ENCODE measurements around the gene GGT5.
"Not testable (repeated sequence)": the region's sequence is repeated elsewhere in the genome, so short reads cannot be mapped to it uniquely, and the experiment has no call there.

GGT5 gene

DNA sequence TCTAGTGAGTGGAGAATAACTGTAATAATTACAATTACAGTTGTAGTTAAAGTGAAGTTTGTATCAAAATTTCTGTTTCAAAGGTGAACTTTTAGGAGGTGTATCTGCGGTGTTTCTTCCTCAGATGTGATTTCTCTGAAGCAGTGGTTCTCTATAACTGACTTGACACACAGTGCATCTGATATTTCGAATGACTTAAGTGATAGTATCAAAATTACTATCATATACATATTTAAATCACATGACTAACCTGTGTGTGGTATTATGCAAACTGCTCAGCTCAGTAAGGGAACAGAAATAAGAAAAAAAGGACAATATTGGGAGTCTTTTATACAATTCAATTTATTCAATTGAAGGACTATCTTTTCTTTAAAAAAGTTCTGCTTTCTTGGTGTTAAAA lies 28.1 kb upstream of the GGT5 start:
- in situ Hi-C loops (cut with MboI; ENCODE audit: low sequenced_read_pairs); DNase-seq (ENCODE audit: low spot score in 2 of 2); H3K4me3 ChIP-seq; H3K27me3 ChIP-seq (ENCODE audit: low read depth); H3K36me3 ChIP-seq (replicated peaks); H3K9me3 ChIP-seq: not testable (repeated sequence)
- peaks cover 27% of the 10 kb centered on the region for H3K4me1 ChIP-seq

DNA sequence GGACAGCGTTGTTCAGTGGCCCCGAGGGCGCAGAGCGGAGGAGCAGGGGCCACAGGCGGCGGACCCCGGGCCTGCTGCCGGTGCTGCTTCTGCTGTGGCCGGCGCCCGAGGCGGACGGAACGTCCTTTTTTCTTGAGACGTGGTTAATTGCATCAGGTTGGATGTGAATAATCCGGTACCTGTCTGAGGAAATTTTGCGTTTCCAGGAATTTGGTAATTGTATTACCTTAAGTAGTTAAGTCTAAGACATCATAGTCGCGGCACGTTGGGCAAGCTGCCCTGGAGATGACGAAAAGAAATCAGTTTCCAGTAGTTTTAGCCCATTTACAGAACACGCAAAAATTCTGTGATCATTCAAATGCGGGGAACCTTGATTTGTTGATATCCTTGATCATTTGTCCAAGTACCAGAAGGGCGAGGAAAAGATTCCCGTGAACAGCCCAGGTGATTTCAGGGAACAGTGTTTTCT lies 26.5 kb upstream of the GGT5 start:
- H3K27me3 ChIP-seq (ENCODE audit: low read depth): no peaks in the 10 kb centered on the region
- no peaks in the 10 kb centered on the region for H3K9me3 ChIP-seq
- H3K4me1 ChIP-seq: peaks cover 21% of the 10 kb centered on the region
- peak overlapping the region; percentile 95 for H3K4me3 ChIP-seq
- DNase-seq (ENCODE audit: low spot score in 2 of 2): no peak
- in situ Hi-C loops (cut with MboI; ENCODE audit: low sequenced_read_pairs): no loop called here
- H3K36me3 ChIP-seq (replicated peaks): no peaks in the 10 kb centered on the region; the same call in 1 of the 2 replicates

DNA sequence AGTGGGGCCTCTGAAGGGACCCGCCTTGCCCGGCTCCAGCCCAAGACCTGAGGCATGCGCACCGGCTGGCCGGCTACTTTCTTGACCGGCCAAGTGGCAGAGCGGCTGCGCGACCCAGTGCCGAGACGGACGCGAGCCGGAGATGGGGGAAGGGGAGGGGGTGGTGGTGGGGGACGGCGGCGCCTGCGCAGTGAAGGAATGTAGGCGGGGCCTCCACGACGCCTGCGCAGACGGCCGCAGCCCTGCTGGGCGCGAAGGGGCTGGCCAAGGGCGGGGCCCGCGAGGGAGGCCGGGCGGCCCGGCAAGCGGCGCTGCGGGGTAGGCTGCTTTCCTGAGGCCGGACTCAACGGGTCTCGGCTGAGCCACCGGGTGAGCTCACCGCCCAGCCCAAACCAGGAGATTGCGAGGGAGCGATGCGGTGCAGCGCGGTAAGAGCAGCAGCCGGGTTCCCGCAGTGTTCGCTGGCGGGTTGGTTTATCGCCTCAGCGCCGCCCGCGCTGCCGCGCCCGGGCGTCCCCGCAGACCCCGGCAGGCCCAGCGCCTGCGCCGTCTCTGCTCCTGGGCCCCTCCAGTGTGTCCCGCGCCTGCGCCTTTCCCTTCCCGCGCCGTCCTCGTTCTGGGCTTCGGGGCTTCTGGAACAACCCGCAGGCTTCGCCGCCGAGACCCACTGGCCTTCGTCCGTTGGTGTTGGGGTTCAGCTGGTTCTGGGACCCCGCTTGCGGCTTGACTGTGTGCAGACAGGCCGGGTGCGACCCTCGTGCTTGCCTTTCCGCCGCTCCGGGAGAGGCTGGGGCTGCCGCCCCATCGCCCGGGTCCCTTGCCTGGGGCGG lies 25.9 kb upstream of the GGT5 start, which contains the start of gene SPECC1L:
SPECC1L (plus strand) TSS at position 276 of the 830 bp plus-strand sequence. CDS start 31,401 bp downstream, outside the sequence.
- peak; percentile 87 to 93 for DNase-seq (ENCODE audit: low spot score in 2 of 2)
- Histone ChIP-seq H3K36me3 (replicated peaks) (no peaks in the 10 kb centered on the region; the same call in 1 of the 2 replicates), H3K4me3 (peak within 1 kb of the TSS; percentile 95), H3K9me3 (no peaks in the 10 kb centered on the region), H3K27me3 (ENCODE audit: low read depth) (no peaks in the 10 kb centered on the region), H3K4me1 (peaks cover 21% of the 10 kb centered on the region)
- in situ Hi-C loops (cut with MboI; ENCODE audit: low sequenced_read_pairs): no loop called here

DNA sequence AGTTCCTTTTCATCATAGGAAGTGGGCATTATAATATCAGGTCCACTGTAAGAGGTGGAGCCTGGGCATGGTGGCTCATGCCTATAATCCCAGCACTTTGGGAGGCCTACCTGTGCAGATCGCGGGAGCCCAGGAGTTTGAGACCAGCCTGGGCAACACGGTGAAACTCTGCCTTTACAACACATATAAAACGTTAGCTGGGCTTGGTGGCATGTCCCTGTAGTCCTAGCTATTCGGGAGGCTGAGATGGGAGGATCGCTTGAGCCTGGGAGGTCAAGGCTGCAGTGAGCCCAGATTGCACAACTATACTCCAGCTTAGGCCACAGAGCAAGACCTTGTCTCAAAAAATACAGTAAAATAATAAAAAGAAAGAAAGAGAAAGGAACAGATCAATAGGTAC lies 21.6 kb upstream of the GGT5 start:
- DNase-seq (ENCODE audit: low spot score in 2 of 2); in situ Hi-C loops (cut with MboI; ENCODE audit: low sequenced_read_pairs); H3K4me3 ChIP-seq; H3K27me3 ChIP-seq (ENCODE audit: low read depth); H3K9me3 ChIP-seq; H3K4me1 ChIP-seq; H3K36me3 ChIP-seq (replicated peaks): not testable (repeated sequence)

DNA sequence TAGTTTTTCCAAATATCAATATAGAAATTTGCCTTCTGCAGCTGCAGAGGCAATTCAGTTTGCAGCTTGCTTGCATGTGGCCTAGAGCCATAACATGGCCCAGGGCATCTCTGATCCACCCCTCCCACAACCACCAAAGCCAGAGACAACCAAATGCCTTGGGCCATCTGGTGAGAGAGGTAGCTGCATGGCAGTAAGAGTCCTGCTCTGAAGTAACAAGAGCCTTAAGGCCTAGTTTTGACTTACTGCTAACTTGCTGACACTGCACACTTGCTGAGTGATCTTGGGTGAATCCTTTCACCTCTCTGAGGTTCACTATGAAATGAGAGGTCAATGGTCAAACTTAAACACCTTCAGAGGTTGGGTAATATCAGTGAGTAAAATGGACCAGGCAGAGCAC lies 20.9 kb upstream of the GGT5 start:
- no peak for DNase-seq (ENCODE audit: low spot score in 2 of 2)
- in situ Hi-C loops (cut with MboI; ENCODE audit: low sequenced_read_pairs): no loop called here
- no peaks in the 10 kb centered on the region for H3K4me1 ChIP-seq
- no peaks in the 10 kb centered on the region for H3K9me3 ChIP-seq
- no peaks in the 10 kb centered on the region for H3K27me3 ChIP-seq (ENCODE audit: low read depth)
- no peak overlapping the region for H3K4me3 ChIP-seq
- no peaks in the 10 kb centered on the region; the same call in 1 of the 2 replicates for H3K36me3 ChIP-seq (replicated peaks)

DNA sequence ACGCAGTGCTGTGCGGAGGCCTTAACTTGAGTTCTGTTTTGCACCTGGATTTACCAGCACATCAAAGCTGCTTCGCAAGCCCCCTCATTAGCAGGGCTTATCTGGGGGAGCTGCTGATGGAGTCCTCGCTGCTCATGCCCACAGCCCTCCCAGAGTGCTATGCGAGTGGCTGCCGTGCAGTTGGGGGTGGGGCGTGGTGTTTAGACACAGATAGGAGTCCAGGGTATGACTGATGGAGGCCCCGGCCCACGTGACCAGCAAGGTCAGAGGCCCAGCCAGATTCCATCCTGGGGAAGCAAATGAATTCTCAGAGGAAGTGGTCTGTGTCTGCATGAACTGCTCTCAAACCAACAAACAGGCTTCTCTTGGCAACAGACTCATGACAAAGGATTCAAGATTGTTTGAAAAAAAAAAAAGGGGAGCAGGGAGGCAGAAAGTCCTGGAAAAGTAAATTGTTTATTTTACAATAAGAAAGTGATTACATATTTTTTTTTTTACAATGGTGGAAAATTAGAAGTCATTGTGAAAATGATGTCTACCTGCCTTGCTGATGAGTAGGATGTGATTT lies 19.5 kb upstream of the GGT5 start:
- in situ Hi-C loops (cut with MboI; ENCODE audit: low sequenced_read_pairs); DNase-seq (ENCODE audit: low spot score in 2 of 2); H3K4me3 ChIP-seq; H3K9me3 ChIP-seq; H3K36me3 ChIP-seq (replicated peaks); H3K27me3 ChIP-seq (ENCODE audit: low read depth); H3K4me1 ChIP-seq: not testable (repeated sequence)

DNA sequence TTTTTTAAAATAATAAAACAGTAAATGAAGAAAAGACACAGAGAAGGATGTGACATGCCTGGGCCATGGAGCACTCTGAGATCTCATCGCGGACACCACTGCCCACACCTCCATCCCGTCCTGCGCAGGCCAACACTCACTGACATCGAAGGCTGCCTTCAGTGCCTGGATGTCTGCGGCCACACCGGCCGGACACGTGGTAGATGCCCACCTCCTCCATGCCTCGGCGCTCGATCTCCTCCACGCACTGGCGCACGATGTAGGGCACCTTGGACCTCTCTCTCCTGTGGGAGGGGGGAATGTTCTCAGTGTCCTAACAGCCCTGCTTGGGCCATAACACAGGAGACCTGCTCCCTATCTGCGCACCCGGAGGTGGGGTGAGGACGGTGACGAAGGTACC lies 18.6 kb upstream of the GGT5 start:
- H3K27me3 ChIP-seq (ENCODE audit: low read depth); in situ Hi-C loops (cut with MboI; ENCODE audit: low sequenced_read_pairs); H3K4me1 ChIP-seq; H3K4me3 ChIP-seq; H3K9me3 ChIP-seq; DNase-seq (ENCODE audit: low spot score in 2 of 2); H3K36me3 ChIP-seq (replicated peaks): not testable (repeated sequence)

DNA sequence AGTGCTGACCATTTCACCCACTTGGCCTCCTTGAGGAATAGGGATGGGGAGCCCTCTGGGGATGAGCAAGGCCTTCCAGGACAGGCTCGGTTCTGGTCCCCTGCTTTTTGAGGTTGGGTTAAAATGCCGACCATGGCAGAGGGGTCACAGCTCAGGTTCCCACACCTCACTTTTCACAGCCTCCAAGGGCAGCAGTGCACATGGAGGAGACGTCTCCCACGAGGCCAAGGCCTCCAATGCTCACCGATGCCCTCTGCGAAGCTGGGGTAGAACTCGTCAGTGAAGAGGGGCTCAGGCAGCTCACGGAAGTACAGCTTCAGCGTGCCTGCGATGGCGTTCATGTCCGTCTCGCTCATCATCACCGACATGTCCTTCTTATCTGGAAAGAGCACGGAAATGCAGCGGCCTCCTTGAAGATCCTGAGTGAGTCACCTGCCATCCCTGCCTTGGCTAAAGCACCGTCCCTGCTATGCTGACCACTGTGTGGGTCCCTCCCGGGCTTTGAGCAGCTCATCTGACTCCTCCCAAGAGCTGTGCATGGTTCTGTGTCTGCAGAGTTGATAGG lies 17.4 kb upstream of the GGT5 start:
- H3K4me3 ChIP-seq; H3K9me3 ChIP-seq; H3K27me3 ChIP-seq (ENCODE audit: low read depth); H3K4me1 ChIP-seq; H3K36me3 ChIP-seq (replicated peaks); in situ Hi-C loops (cut with MboI; ENCODE audit: low sequenced_read_pairs); DNase-seq (ENCODE audit: low spot score in 2 of 2): not testable (repeated sequence)

DNA sequence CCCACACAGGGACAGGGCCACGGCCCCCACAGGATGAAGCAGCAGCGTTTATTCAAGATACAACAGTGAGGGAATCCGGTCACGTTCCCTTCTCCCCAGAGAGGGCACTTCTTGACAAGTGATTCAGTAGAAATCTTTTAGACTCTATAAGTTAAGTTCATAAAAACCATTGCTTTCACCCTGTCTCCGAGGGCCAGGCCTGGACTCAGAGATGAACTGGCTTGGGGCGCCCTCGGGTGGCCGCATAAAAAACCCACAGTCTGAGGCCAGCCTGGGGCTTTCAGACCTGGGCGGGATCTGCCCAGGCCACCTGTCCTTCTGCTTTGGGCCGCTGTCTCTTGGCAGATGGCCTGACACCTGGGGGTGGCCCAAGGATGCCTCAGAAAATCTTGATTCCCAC lies 14.6 kb upstream of the GGT5 start:
- H3K36me3 ChIP-seq (replicated peaks); H3K9me3 ChIP-seq; H3K4me3 ChIP-seq; H3K4me1 ChIP-seq; H3K27me3 ChIP-seq (ENCODE audit: low read depth); in situ Hi-C loops (cut with MboI; ENCODE audit: low sequenced_read_pairs): not testable (repeated sequence)
- DNase-seq (ENCODE audit: low spot score in 2 of 2): peak; percentile 64 to 77

DNA sequence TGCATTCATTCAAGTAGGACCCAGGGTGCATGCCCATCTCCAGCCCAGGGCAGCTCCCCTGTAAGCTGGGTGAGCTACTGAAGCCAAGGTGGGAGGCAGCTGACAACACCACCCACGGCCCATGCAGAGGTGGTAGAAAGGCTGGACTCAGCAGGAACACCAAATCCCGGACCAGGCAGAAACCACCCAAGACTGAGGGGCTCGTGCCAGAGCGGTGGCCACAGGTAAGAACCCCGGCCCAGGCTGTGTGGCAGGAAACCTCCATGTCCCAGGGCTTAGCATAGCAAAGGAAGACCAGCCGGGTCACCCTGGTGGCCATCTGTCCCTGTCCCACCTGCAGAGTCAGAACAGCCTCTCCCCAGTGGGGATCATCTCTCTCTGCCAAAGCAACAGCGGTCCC lies 11.9 kb upstream of the GGT5 start:
- H3K36me3 ChIP-seq (replicated peaks): not testable (repeated sequence)

DNA sequence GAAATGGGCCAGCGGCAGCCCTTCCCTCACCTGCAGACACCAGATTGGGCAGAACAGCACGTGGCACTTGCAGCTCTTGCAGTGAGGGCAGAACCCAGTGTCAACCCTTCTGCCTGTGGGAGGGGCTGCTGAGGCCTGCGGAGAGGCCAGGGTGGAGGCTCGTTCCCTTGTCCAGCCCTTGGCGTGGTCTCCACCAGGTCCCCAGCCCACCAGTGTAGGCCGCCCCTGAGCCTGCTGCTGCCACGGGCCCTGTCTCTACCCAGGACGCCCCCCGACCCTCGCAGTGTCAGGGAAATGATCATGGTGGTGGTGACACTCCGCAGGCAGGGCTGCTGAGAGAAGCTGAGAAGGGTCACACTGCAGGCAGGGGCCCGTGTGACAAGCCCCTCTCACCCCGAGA lies 11.3 kb upstream of the GGT5 start:
- H3K9me3 ChIP-seq; H3K36me3 ChIP-seq (replicated peaks); in situ Hi-C loops (cut with MboI; ENCODE audit: low sequenced_read_pairs); DNase-seq (ENCODE audit: low spot score in 2 of 2); H3K4me1 ChIP-seq; H3K4me3 ChIP-seq; H3K27me3 ChIP-seq (ENCODE audit: low read depth): not testable (repeated sequence)

More for the DNA sequence above, 11.9 kb upstream of the GGT5 start:
- H3K4me3 ChIP-seq; H3K27me3 ChIP-seq (ENCODE audit: low read depth); H3K9me3 ChIP-seq; in situ Hi-C loops (cut with MboI; ENCODE audit: low sequenced_read_pairs); H3K4me1 ChIP-seq; DNase-seq (ENCODE audit: low spot score in 2 of 2): not testable (repeated sequence)

DNA sequence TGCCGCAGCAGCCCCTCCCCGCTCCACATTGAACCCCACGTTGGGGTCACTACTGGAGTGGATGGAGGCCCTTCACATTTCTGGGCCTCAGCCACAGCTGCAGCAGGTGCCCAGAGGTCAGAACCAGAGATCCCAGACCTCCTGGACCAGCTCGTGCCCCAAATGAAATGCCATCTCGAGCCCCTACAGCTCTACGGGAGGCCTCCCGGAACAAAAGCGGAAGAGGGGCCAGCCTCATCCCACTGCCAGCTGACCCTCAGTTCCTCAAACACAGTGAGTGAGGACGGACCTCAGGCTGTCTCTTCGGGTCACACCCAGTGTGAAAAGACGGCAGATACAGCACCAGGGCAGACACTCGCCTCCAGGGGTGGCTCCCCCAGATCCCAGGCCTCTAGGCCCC lies 8.2 kb upstream of the GGT5 start:
- in situ Hi-C loops (cut with MboI; ENCODE audit: low sequenced_read_pairs); DNase-seq (ENCODE audit: low spot score in 2 of 2); H3K4me3 ChIP-seq; H3K27me3 ChIP-seq (ENCODE audit: low read depth); H3K36me3 ChIP-seq (replicated peaks); H3K9me3 ChIP-seq; H3K4me1 ChIP-seq: not testable (repeated sequence)

DNA sequence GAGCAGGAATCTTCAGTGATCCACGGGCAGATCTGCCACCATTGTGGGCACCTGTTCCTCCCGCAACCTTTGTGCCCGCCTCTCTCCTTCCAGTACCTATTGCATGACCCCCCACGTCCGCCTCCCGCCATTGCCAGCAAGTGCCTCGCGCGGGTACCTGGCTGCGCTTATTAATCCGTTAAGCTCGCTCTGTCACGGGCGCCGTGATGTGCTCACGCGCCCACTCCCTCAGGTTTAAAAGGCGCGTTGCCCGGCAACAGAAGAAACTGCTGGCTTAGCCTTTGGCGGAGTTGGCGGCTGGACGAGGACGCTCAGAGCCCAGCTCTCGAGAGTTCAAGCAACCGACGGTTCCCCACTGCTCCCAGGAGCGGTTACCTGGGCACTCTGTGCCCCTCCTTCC lies 6.4 kb upstream of the GGT5 start:
- DNase-seq (ENCODE audit: low spot score in 2 of 2); H3K36me3 ChIP-seq (replicated peaks); H3K9me3 ChIP-seq; H3K27me3 ChIP-seq (ENCODE audit: low read depth); in situ Hi-C loops (cut with MboI; ENCODE audit: low sequenced_read_pairs); H3K4me1 ChIP-seq; H3K4me3 ChIP-seq: not testable (repeated sequence)

DNA sequence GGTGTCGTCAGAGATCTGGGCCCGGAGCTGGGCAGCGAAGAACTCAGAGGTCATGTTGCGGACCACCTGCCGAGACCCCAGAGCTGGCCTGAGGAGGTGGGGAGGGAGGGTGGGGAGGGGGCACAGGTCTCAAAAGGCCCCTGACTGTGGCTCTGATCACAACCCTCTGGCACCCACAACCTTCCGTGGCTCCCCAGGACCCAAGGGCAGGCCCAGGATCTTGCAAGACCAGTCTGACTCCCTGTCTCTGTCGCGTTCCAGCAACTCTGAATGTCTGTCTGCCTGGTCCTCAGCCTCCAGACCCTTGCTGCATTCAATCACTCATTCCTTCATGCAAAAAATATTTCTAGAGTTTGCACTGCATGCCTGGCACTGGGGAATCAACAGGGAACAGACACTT lies 4.5 kb upstream of the GGT5 start:
- in situ Hi-C loops (cut with MboI; ENCODE audit: low sequenced_read_pairs): loop anchor here (10.0 kb wide), 1 partner anchor 55 kb away; no protein-coding TSS in a partner anchor
- not testable (repeated sequence) for H3K4me1 ChIP-seq; H3K27me3 ChIP-seq (ENCODE audit: low read depth); DNase-seq (ENCODE audit: low spot score in 2 of 2); H3K4me3 ChIP-seq; H3K9me3 ChIP-seq; H3K36me3 ChIP-seq (replicated peaks)

Data from HAP-1 (cell line).